HG02763 (cell line): Measurements from ENCODE around the gene C8A.

Experiments
- ATAC-seq: cut with Tn5 transposase; IDR thresholded peaks from one replicate; pipeline ENCODE4 v1.9.1; 2021; ENCODE audit warnings: mild to moderate bottlenecking, moderate library complexity; ENCODE audit not compliant: unreplicated experiment

The C8A gene

DNA sequence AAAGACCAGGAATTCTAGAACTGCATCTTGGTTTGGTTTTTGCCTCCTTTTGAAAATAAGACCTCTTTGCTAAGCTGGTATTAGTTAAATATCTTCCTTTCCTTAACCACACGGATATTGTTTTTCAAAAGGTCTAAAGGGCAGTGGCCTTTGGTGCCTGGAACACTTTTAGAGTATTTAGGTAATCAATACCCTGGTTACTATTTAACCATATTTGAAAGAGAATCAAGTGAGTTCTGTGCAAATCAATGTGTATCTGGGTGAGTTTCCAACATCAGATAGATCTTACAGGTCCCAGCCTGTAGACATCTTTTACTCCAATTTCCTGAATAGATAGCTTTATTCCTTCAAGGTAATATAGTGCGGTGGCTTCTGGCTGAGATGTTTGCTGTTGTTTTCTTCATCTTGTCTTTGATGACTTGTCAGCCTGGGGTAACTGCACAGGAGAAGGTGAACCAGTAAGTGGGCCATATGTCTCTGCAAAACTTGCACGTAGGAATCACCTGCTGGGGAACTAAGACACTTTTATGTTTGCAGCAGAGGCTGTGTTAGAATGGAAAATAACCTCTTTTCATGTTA is at the start of gene C8A:
Gene C8A (plus strand): TSS at position 277 of the 579 bp plus-strand sequence. CDS start 105 bp downstream, at position 382.
- no peak for ATAC-seq

DNA sequence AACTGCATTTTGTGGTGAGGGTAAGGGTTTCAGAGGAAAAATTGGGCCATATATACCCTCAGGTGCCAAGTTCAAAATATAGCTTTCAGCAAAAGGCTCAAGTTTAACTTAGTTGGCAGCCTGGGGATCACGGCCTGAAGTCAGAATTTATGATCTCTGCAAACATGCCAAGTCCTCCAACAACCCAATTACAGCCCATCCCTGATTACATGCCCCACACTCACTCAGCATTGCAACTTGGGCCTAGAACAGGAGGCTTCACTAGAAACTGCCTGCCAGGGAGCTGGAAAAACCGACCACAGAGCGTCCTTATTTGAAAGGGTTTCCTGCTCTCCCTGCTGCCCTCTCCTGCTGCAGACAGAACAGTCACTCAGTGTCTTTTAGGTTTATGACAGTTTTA is 47.8 kb upstream of the C8A start:
- ATAC-seq: no peak

DNA sequence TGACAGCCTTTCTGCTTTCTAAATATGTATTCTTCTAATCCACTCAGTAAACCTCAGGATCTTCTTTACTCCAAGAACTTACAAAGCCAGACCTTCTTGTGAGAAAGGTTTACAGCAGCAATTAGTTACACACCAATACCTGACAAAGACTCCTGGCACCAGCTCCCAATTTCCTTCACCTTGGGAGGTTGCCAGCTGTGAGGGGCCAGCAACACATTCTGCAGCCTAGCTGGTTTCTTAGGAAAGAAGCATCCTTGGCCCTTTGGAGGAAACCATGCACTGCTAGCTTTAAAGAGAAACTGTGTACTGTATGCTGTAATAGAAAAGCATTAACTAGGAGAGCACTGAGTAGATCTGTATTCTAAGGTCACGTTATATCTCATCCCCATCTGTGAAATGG is 46.2 kb upstream of the C8A start:
- no peak for ATAC-seq

DNA sequence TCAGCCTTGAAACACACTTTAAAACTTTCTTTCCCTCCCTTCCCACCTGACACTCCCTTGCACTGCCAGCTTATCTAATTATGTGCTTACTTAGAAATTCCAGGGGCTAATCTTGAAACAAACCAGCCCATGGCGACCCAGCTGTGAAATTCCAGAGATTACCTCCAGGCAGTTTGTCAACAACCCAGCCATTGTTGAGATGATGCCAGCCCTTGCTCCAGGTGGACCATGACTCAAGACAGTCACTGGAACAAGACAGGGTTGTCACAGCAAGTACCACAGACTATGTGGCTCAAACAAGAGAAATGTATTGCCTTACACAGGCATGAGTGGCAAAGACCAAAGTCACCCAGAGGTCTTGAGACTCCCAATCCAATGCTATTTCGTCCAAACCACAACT is 43.3 kb upstream of the C8A start:
- ATAC-seq: no peak

DNA sequence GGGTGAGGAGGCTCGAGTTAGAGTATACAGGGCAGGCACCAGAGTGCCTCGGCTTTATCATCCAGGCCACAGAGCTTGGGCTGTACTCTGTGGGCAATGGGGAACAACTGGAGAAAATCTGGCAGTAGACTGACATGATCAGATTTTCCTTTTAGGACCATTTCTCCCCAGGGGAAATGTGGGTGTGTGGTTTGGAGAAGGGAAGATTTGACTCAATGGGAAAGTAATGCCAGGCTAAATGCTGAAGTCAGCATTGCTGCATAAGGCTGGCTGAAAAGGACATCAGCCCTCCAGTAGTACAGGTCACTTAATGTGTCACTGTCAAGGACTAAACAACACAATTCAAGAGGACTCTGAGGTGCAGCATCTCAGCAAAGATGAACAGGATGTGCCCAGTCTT is 40.4 kb upstream of the C8A start:
- ATAC-seq: no peak

DNA sequence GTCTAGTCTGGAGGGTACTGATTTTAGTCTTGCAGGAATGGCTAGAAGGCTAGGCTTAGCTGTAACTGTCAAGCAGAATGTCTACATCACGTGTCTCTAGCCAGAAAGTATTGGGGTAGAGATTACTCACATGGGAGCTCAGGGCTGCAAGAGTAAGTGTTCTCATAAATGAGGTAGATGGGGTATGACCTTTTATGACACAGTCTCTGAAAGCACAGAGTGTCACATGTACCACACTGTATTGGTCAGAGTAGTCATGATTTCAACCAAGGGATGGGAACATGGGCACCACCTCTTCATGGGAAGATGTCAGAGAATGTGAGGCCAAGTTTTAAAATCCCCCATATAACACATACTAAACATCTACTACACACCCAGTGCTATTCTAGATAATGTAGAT is 38.3 kb upstream of the C8A start:
- ATAC-seq: no peak

DNA sequence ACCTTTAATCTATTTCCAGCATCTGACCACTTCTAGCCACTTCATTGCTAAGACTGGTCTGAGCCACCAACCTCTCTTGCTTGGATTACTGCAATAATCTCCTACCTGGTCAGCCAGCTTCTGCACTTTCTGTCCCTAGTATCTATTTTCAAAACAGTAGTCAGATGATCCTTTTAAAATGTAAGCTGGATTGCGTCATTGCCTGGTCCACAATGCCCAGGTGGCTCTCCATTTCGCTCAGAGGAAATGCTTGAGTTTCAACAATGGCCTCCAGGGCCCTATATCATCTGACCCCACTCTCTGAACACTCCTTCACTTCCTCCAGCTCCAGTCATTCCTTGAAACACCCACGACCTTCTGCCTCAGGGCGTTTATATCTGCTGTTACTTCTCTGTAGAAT is 37.7 kb upstream of the C8A start:
- peak; percentile 58 for ATAC-seq

DNA sequence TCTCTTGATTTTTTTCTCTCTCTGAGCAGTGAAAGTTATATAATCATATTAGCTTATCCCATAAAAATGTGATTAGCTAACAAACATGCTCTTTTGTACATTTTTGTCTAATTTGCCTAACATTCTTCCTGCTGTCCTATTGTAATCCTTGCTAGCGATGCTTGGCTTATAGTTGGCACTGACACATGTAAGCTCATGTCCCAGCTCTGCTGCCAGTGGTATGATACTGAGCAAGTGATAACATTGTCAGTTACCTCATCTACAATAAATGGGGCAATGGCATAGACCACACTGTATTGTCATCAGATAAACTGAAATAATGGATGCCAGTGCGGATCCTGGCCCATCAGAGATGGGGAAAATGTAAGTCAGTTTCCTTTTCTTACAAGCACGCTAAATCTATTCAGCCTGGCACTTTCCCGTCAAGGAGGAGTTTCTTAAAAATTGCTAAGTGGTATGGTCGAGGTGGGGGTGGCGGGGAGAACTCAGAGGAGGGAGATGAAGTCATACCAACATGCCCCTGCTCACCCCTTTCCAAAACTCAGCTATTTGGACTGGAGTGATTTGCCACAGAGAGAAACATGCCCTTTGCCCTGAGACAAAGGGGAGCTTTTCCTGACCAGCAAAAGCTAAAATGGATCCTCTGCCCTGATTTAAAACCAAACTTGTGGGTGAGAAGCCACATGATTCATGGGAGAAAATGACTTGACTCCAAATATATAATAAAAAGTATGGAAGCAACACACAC is 36.7 kb upstream of the C8A start:
- ATAC-seq: no peak

DNA sequence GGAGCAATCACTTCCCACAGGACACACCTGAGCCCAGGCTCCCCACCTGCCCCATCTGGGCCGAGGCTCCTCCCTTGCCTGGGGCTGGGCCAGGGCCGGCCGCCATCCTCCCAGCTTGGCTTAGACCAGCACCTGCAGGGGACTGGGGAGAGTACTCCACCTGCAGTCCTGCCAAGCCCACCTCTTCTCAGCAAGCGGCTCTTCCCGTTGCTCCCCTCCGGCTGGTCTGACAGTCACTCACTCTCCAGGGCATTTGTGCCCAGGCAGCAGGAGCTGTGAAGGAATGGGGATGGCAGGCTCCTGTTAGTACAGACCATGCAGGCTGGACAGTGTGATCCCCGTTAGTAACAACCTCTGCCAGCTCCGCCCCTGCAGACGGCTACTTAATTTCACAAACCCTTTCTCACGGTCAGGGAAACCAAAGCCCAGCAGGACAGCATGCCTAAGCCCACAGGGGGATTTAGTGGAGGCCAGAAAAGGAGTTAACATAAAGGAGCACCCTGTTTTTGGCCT is 35.2 kb upstream of the C8A start, which contains the start of gene FYB2:
Gene FYB2 (minus strand): TSS at position 18 of the 513 bp plus-strand sequence. CDS start 114 bp downstream, outside the sequence.
- ATAC-seq: no peak

DNA sequence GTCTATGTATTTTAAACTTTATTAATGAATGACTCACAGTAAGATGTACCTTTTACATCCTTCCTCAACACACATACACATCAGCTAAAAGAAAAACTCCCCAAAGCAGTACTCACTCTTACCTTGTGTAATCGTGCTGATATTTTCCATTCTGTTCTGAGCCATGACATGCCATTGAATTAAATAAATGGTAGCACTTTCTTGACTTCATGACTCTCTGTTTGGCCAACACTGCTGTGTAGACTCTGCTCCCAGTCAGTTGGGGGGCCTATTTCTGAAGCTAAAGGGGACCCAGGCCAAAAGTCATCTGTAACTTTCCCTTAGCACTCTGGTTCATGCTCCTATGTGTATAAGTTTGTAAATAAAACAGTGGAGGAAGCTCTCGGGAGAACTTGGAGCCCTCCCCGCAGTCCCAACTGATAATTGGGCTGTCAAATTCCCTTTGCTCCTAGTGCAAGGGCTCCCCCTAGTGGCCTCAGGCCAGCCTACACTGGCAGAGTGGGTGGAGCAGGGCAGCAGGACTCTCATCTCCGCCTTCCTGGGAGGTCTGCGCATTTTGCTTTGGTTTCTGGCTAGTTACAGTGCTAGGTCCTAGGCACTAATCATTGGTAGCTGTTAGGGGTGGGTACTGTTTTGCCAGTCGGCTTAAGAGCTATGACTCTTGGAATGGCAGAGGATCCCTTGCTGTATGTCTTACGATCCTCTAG is 33.7 kb upstream of the C8A start:
- ATAC-seq: peak; percentile 52

DNA sequence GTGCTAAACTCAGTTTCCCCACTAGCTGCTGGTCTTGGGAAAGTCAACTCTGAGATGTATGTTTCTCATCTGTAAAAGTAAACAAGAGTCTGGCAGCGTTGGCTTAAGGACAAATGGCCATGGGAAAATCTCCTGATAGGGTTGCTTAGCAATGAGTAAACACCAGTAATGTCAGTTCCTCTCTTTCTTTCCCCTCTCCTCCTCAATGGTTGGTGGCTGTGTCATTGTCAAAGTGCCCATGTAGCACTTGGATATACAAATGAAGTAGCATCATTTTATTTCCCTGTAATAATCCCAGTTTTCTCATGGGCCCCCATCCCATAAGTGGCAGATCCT is 33.2 kb upstream of the C8A start:
- ATAC-seq: no peak

DNA sequence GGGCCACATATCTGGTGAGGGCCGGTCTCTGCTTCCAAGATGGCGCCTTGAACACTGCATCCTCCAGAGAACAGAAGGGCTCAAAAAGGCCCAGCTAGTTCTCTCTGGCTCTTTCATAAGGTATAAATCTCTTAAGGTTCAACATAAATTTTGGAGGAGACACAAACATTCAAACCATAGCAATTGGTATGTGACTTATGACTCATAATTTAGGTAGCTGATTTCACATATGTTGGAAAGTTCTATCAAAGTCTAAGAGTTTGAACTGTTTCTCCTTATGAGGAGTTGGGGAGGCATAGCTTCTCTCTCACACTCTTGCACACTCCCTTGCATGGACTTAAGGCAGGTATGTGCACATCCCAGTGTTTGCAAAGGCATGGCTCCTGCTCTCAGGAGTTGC is 30.3 kb upstream of the C8A start:
- no peak for ATAC-seq

DNA sequence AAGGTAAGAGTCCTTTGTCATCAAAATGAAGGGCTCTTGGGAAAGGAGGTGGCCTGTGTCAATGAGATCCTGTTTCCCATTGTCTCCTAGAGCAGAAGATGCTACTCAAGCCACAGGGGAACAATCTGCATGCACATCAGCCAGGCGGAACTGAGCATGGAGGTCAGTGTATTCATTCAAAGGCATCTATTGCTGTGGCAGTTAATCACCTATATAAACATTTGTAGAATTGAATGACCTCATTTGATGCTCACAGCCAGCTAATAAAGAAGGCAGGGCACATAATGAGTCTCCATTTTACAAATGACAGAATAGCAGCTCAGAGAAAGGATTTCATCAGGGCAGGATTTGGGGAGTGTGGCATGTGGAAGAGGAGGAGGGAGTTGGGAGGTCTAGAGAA is 29.7 kb upstream of the C8A start:
- ATAC-seq: no peak

DNA sequence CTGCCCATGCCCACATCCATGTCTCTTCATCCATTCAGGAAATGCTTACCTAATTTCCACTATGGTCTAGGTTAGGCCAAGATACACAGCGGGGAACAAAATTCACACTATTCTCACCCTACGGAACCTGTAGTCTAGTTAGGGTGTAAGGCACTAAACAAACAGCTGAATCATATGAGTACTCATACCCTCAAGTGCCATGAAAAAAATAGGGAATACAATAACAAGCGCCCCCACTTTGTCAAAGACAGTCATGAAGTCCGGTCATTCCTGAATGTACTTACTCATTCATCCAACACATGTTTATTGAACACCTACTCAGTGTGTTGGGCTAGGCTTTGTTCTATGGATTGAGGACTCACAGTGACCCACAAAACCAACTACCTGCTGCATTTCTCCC is 29.2 kb upstream of the C8A start:
- ATAC-seq: no peak

DNA sequence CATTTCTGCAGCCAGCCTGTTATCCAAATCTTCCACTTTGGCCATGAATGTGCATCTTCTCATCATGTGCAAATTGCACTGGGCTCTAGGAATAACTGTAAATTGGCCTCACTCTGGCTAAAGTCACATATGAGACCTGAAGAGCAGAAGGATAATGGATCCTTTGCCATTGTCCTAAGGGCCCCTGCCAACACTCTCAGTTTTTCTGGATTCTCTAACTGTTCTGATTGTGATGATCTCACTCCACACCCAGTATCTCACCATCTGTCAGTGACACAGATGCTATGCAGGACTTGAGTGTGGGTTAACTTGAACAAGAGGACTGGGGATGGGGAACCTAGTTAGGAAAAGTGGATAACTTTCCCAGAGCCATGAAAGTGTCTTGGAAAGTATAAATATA is 26.9 kb upstream of the C8A start:
- no peak for ATAC-seq

DNA sequence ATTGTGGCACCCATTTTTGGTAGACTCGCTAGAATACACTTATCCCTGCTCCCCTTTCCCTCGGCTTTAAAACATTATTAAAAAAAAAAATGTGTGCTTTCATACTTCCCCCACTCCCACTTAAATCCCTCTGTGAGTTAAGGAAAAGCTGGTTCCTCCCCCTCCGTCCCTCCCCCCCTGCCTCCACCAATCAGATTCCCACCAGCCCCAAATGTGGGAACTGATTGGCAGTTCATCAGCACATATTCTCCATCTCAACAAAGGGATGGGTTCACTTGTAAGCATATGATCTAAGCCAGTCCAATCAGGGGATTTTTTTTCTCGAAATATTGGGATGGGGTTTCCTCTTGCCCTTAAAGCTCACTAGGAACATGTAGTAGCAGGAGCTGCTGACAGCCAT is 24.5 kb upstream of the C8A start:
- no peak for ATAC-seq

DNA sequence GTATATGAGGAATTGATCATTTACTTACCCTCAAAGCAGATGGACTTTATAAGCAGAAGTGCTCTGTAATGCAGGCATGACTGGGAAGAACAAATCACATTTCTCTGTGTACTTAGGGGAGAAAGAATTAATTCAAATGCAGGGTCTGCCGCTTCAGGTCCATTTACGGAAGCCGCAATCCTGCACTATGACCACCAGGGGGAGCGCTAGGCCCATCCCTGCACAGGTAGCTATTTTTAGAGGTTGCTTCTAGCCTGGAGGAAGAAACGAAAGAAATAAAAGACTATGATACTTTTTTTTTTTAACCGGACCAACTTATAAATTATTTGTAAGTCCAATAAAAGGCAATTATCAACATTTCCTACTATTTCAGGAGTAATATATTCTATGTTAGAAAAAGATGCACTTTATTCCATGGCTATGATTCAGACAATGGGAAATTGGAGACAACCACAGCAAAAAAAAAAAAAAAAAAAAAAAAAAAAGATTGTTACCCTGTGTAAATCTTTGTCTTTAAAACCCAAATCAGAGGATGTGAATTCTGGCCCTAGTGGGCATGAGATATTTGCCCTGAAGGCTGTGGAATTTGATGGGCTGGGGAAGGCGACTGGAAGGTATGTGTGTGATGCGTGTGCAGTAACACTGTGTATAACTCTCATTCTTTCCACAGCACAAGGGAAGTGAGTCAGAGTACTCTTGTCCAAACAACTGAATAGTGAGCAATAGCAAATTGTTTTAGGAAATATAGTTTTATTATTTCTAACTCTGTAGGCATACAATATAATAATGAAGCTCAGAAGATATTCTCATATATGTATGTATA is 22.5 kb upstream of the C8A start:
- ATAC-seq: no peak

DNA sequence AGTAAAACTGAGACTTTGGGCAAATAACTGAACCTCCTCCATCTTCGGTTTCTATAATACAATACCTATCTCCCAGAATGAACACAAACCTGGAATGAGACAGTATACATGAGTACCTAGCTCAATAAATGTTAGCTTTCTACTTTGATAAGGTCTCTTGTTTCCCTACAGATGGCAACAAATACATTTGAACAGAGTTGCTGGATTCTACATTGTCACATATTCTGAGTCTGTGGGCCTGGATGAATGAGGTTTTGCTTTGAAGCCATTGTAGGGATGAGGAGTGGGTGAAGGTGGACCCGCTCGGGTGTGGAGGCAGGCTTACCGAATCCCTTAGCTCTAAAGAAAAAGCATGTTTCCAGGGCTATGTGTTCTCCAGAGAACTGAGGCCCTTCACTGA is 21.5 kb upstream of the C8A start:
- no peak for ATAC-seq

DNA sequence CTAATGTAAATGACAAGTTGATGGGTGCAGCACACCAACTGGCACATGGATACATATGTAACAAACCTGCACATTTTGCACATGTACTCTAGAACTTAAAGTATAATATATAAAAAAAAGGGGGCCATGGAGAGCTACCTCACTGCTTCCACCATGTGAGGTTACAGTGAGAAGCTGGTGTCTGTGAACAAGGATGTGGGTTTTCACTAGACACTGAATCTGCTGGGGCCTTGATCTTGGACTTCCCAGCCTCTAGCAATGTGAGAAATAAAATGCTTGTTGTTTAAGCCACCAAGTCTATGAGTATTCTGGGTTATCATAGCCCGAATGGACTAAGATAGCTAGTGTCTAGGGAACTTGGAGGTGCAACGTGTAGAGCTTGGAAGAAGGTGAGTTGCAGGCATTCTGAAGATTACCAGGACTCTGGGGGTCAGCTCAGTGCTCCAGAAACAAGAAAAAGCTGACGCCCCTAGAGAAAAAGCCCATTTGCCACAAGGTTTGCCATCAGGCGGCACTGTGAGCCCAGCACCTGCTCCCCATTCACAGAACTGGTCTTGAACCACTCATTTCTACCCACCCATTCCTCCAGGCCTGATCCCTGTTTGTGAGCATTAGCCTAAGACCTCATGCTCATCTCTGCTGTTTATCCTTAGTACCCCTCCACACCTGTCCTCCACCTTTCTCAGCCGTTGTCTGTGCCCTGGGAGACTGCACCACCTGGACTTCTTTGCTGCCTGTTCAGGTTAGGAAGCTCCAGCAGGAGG is 20.3 kb upstream of the C8A start:
- ATAC-seq: no peak

DNA sequence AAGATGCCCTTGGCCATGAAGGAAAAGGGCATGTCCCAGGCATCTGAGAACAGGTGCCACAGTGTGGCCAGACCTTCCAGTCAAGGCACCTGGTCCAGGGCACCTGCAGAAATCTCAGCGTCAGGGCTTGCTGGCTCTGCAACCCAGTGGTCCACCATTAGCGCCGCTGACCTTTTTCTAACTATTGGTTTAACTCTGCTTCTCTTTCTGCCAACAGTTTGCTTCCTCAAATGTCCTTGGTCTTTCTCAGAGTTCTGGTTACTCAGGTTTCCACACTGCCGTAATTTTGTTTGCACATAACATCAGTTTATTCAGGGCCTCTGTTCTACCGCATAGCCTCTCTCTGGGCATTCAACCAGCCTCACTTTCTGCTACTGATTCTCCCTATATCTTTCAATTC is 18.9 kb upstream of the C8A start:
- ATAC-seq: no peak
